GM12878 (cell line): ENCODE results near the gene CCL25. TPM values are rescaled to one million over a fixed set of nuclear protein-coding genes. Genes with fewer than 3 reads are reported as not detected.

Experiments
- ATAC-seq: fragments of 200-7000 bp; cut with Tn5 transposase; 3 replicates; pipeline ENCODE4 v1.9.1; 2020; ENCODE audit warnings: mild to moderate bottlenecking, moderate library complexity
- BruUV-seq: library from RNA; stranded (reverse); fragments of 400-500 nt; replicated peaks from 2 replicates; lab custom pipeline; 2021; lab: Mats Ljungman, UMichigan
- CTCF ChIA-PET: fragments of 300-600 bp; sonication (Branson Sonifier 250); formaldehyde crosslinking; extraction: SDS; loops from one replicate; lab custom pipeline; 2021; ENCODE audit warnings: inconsistent platforms; lab: Yijun Ruan, JAX
- POLR2A ChIA-PET: fragments of 350-600 bp; formaldehyde crosslinking; extraction: SDS; loops from one replicate; lab custom pipeline; 2021; ENCODE audit warnings: inconsistent platforms; lab: Charles Lee
- RAD21 ChIA-PET: fragments of 300-600 bp; sonication (Branson Sonifier 250); formaldehyde crosslinking; loops from one replicate; lab custom pipeline; 2023; ENCODE audit warnings: antibody characterized with exemption; ENCODE audit not compliant: unreplicated experiment; lab: Charles Lee
- SMC1A ChIA-PET: fragments of 300-600 bp; sonication (Branson Sonifier 250); formaldehyde crosslinking; loops from one replicate; lab custom pipeline; 2023; ENCODE audit not compliant: unreplicated experiment, uncharacterized antibody; lab: Charles Lee
- DNase-seq: peaks from one replicate; pipeline ENCODE4 v3.0.0-alpha.2; 2011; ENCODE audit warnings: low read depth, low spot score
- FAIRE-seq: peaks from 3 replicates; lab custom pipeline; 2011; peaks lifted over from hg19 to GRCh38; lab: Jason Lieb, UNC
- H2AFZ ChIP-seq: 2 replicates; pipeline ENCODE4 v1.6.0; 2011; ENCODE audit warnings: low read depth, low read length, control low read depth; ENCODE audit not compliant: control insufficient read depth
- H3K27ac ChIP-seq: 2 replicates; pipeline ENCODE4 v1.5.1; 2011; ENCODE audit warnings: control low read depth; ENCODE audit not compliant: control insufficient read depth, insufficient read depth
- H3K27me3 ChIP-seq, 2 experiments: replicated peaks in 1 of 2; 2 replicates each; pipeline versions ENCODE4 v1.6.0 to v1.6.1; 2011; ENCODE audit warnings: low read length in 1 of 2; ENCODE audit not compliant: control insufficient read depth in 2 of 2, insufficient read depth in 2 of 2
- H3K36me3 ChIP-seq, 2 experiments: 2 replicates each; pipeline ENCODE4 v1.5.1; 2011; ENCODE audit warnings: low read length in 1 of 2; ENCODE audit not compliant: control insufficient read depth in 2 of 2, insufficient read depth in 2 of 2
- H3K4me1 ChIP-seq: 2 replicates; pipeline ENCODE4 v1.6.1; 2011; ENCODE audit warnings: mild to moderate bottlenecking, low read length, moderate library complexity, mixed read lengths; ENCODE audit not compliant: control insufficient read depth, insufficient read depth
- H3K4me2 ChIP-seq: 2 replicates; pipeline ENCODE4 v1.6.0; 2011; ENCODE audit warnings: control low read depth; ENCODE audit not compliant: control insufficient read depth, insufficient read depth
- H3K4me3 ChIP-seq: fragments of 200-600 bp; sonication (generic); 2 replicates; pipeline ENCODE4 v1.5.1; 2016
- H3K79me2 ChIP-seq: 2 replicates; pipeline ENCODE4 v1.6.0; 2011; ENCODE audit warnings: low read length; ENCODE audit not compliant: control insufficient read depth, insufficient read depth
- H3K9ac ChIP-seq: 2 replicates; pipeline ENCODE4 v1.8.0; 2011; ENCODE audit warnings: low read length, control low read depth, mixed read lengths; ENCODE audit not compliant: control insufficient read depth, insufficient read depth
- H3K9me3 ChIP-seq: replicated peaks from 3 replicates; pipeline ENCODE4 v1.5.1; 2011; ENCODE audit warnings: mild to moderate bottlenecking, low read length; ENCODE audit not compliant: control insufficient read depth, insufficient read depth
- H4K20me1 ChIP-seq: 2 replicates; pipeline ENCODE4 v1.6.0; 2011; ENCODE audit not compliant: control insufficient read depth, insufficient read depth
- CBFB ChIP-seq: IDR thresholded peaks from 2 replicates; pipeline ENCODE4 v1.6.1; 2016; ENCODE audit warnings: antibody characterized with exemption, low read depth
- CEBPZ ChIP-seq: fragments of 150-350 bp; IDR thresholded peaks from 2 replicates; pipeline ENCODE4 v1.6.1; 2016; ENCODE audit warnings: low read depth, low read length
- E2F8 ChIP-seq: fragments of 450-650 bp; IDR thresholded peaks from 2 replicates; pipeline ENCODE4 v1.6.1; 2018; ENCODE audit warnings: mild to moderate bottlenecking, low read depth, moderate library complexity; ENCODE audit not compliant: partially characterized antibody
- POLR2AphosphoS2 ChIP-seq: IDR thresholded peaks from 2 replicates; pipeline ENCODE4 v1.6.1; 2011; ENCODE audit warnings: low read depth, mild to moderate bottlenecking, low read length, improper control_type of control experiment, moderate library complexity
- PRDM15 ChIP-seq: fragments of 450-650 bp; formaldehyde crosslinking; IDR thresholded peaks from 2 replicates; pipeline ENCODE4 v1.4.0; 2020; ENCODE audit warnings: mild to moderate bottlenecking, moderate library complexity
- SMAD5 ChIP-seq: IDR thresholded peaks from 2 replicates; pipeline ENCODE4 v1.6.1; 2016; ENCODE audit warnings: antibody characterized with exemption, low read depth
- TCF12 ChIP-seq: IDR thresholded peaks from 2 replicates; pipeline ENCODE4 v1.6.1; 2011; ENCODE audit warnings: low read depth, mild to moderate bottlenecking, low read length
- WGBS: methylation state at CpG from one replicate; pipeline ENCODE4 v1.1.6; 2016; ENCODE audit warnings: low lambda C conversion rate; ENCODE audit not compliant: insufficient replicate concordance, insufficient coverage; ENCODE audit errors: missing lambda C conversion rate; 5-methylcytosine and 5-hydroxymethylcytosine counted together
- in situ Hi-C: fragments of 300-500 bp; cut with MboI; formaldehyde crosslinking; loops from 9 replicates; pipeline ENCODE4 v1.14.3; 2018; ENCODE audit warnings: mixed read lengths
- intact Hi-C: fragments of 100-400 bp; cut with micrococcal nuclease; formaldehyde crosslinking; loops from one replicate; pipeline ENCODE4 v1.14.2; 2022; ENCODE audit not compliant: unreplicated experiment
- polyA plus RNA-seq, 11 experiments: library from polyadenylated mRNA; depleted of rRNA in 4 of 11; unstranded in 6 of 11; stranded (reverse) in 5 of 11; fragments of >200 nt; fragmentation: Nextera tagmentation in 4 of 11; fragmentation: Illumina TruSeq in 1 of 11; extraction: Ambion mirVana in 4 of 11; extraction: Trizol in 1 of 11; gene quantifications; 1 replicate in 1 of 11; 2 replicates in 10 of 11; pipeline versions ENCODE4 v1.2.1 to v1.2.3, GENCODE V29; 2011 to 2016; ENCODE audit warnings: inconsistent platforms in 2 of 11, missing spikeins in 2 of 11, low read depth in 1 of 11
- total RNA-seq, 4 experiments: library from RNA; depleted of rRNA in 3 of 4; stranded (reverse); fragments of >200 nt in 3 of 4; fragmentation: Illumina TruSeq in 1 of 4; extraction: Trizol in 1 of 4; gene quantifications; 2 replicates each; pipeline versions ENCODE4 v1.2.1 to v1.2.3, GENCODE V29; 2013 to 2021

The CCL25 gene
- total and polyA plus RNA-seq, 10 of the 15 experiments (the other 5 are each of a cell fraction or from before 2014, with no cell fraction given) = 0.53 to 12.0 (median 8.3) TPM

- BruUV-seq = no TSS peak
- Histone ChIP-seq H3K27me3 (no peaks in the 10 kb centered on the region), H3K4me3 (no peak overlapping the region), H3K9ac (no peak overlapping the region), H3K27ac (no peak overlapping the region), H2AFZ (no peak overlapping the region), H3K79me2 (no peaks in the 10 kb centered on the region), H3K4me2 (no peak overlapping the region), H3K36me3 (no peaks in the 10 kb centered on the region), H3K4me1 (peaks cover 4% of the 10 kb centered on the region), H3K9me3 (peaks cover 18% of the 10 kb centered on the region; the same call in 2 of the 3 replicates), H4K20me1 (no peaks in the 10 kb centered on the region)
- RAD21 ChIA-PET = no interaction called here
- in situ Hi-C loops = no loop called here
- TF ChIP-seq CBFB (no peak), POLR2AphosphoS2 (no peak), TCF12 (no peak), CEBPZ (no peak), E2F8 (no peak), SMAD5 (no peak), PRDM15 (CRISPR knock-in tag) (no peak)
- intact Hi-C loops = no loop called here
- POLR2A ChIA-PET = no interaction called here
- ATAC-seq (no peak), DNase-seq (no peak), FAIRE-seq (no peak)
- CTCF ChIA-PET = no interaction called here
- 39% methylated on average over 5 of the region's 6 CpGs for WGBS
- SMC1A ChIA-PET = no interaction called here
These were observed 41.8 kb downstream of the CCL25 start for GRCh38 chr19:8094336-8094735.
